WTC11 (cell line): ENCODE results near the gene ITGAX. TPM values are rescaled to one million over a fixed set of nuclear protein-coding genes. Genes with fewer than 3 reads are reported as not detected.

Source experiments
- ATAC-seq: fragments of 200-7000 bp; cut with Tn5 transposase; 2 replicates; pipeline ENCODE4 v1.10.0; 2021; ENCODE audit warnings: mild to moderate bottlenecking, moderate library complexity
- CTCF ChIA-PET: fragments of 300-600 bp; sonication (Branson Sonifier 250); formaldehyde crosslinking; loops from one replicate; lab custom pipeline; 2021; ENCODE audit warnings: antibody characterized with exemption; lab: Charles Lee
- POLR2A ChIA-PET: fragments of 350-600 bp; sonication (Branson Sonifier 250); formaldehyde crosslinking; loops from one replicate; lab custom pipeline; 2021; ENCODE audit warnings: antibody characterized with exemption; lab: Charles Lee
- DNase-seq: peaks from one replicate; pipeline ENCODE4 v3.0.0; 2021; ENCODE audit warnings: low spot score
- H3K27ac Mint-ChIP-seq: 2 replicates; pipeline ENCODE4 v1.8.0; 2021; ENCODE audit warnings: mixed read lengths
- H3K27me3 Mint-ChIP-seq: 2 replicates; pipeline ENCODE4 v1.8.0; 2021; ENCODE audit warnings: low read depth, mild to moderate bottlenecking, moderate library complexity, mixed read lengths
- H3K36me3 Mint-ChIP-seq: 2 replicates; pipeline ENCODE4 v1.8.0; 2021; ENCODE audit warnings: mixed read lengths
- H3K4me1 Mint-ChIP-seq: 2 replicates; pipeline ENCODE4 v1.8.0; 2022; ENCODE audit warnings: mixed read lengths
- H3K4me3 Mint-ChIP-seq: 2 replicates; pipeline ENCODE4 v1.8.0; 2021; ENCODE audit warnings: mild to moderate bottlenecking, moderate library complexity, mixed read lengths
- H3K9me3 Mint-ChIP-seq: 2 replicates; pipeline ENCODE4 v1.8.0; 2021; ENCODE audit warnings: mixed read lengths
- ATF1 ChIP-seq: sonication (generic); formaldehyde crosslinking; IDR thresholded peaks from 2 replicates; pipeline ENCODE4 v1.8.1; 2023; ENCODE audit warnings: mild to moderate bottlenecking, moderate library complexity, missing genetic modification reagents
- ATF3 ChIP-seq: sonication (generic); formaldehyde crosslinking; conservative IDR thresholded peaks from 2 replicates; pipeline ENCODE4 v1.8.1; 2022; ENCODE audit warnings: mild to moderate bottlenecking, missing genetic modification reagents
- CREB1 ChIP-seq: sonication (generic); formaldehyde crosslinking; IDR thresholded peaks from 2 replicates; pipeline ENCODE4 v1.8.0; 2023; ENCODE audit warnings: mild to moderate bottlenecking, missing genetic modification reagents
- CTCF ChIP-seq: fragments of 200-600 bp; IDR thresholded peaks from 2 replicates; pipeline ENCODE4 v1.8.0; 2022; ENCODE audit warnings: antibody characterized with exemption
- E2F4 ChIP-seq: sonication (generic); formaldehyde crosslinking; IDR thresholded peaks from 2 replicates; pipeline ENCODE4 v1.8.1; 2022; ENCODE audit warnings: low read depth, mild to moderate bottlenecking, moderate library complexity, missing genetic modification reagents, borderline replicate concordance
- FOXP1 ChIP-seq: sonication (generic); formaldehyde crosslinking; IDR thresholded peaks from 2 replicates; pipeline ENCODE4 v1.8.0; 2022; ENCODE audit warnings: missing genetic modification reagents, mild to moderate bottlenecking, moderate library complexity, borderline replicate concordance
- GTF2I ChIP-seq: fragments of 250-450 bp; sonication (Bioruptor Pico); conservative IDR thresholded peaks from 2 replicates; pipeline ENCODE4 v1.4.0; 2021; ENCODE audit warnings: mild to moderate bottlenecking
- HMGA2 ChIP-seq: fragments of 250-450 bp; sonication (Bioruptor Pico); IDR thresholded peaks from 2 replicates; pipeline ENCODE4 v1.4.0; 2021; ENCODE audit warnings: mild to moderate bottlenecking, moderate library complexity
- NFE2L1 ChIP-seq: sonication (generic); formaldehyde crosslinking; IDR thresholded peaks from 2 replicates; pipeline ENCODE4 v1.8.1; 2023; ENCODE audit warnings: missing genetic modification reagents
- SMAD3 ChIP-seq: sonication (generic); formaldehyde crosslinking; IDR thresholded peaks from 2 replicates; pipeline ENCODE4 v1.8.0; 2022; ENCODE audit warnings: missing genetic modification reagents, mild to moderate bottlenecking, borderline replicate concordance
- TEAD1 ChIP-seq: sonication (generic); formaldehyde crosslinking; IDR thresholded peaks from 2 replicates; pipeline ENCODE4 v1.8.0; 2022; ENCODE audit warnings: mild to moderate bottlenecking, missing genetic modification reagents
- TP53 ChIP-seq: sonication (generic); formaldehyde crosslinking; IDR thresholded peaks from 2 replicates; pipeline ENCODE4 v1.8.1; 2023; ENCODE audit warnings: mild to moderate bottlenecking, missing genetic modification reagents
- ZMAT4 ChIP-seq: fragments of 250-450 bp; sonication (Bioruptor Pico); IDR thresholded peaks from 2 replicates; pipeline ENCODE4 v1.9.0; 2021; ENCODE audit warnings: mild to moderate bottlenecking
- ZNF138 ChIP-seq: sonication (generic); formaldehyde crosslinking; conservative IDR thresholded peaks from 2 replicates; pipeline ENCODE4 v1.8.1; 2022; ENCODE audit warnings: mild to moderate bottlenecking, moderate library complexity, missing genetic modification reagents
- ZNF219 ChIP-seq: sonication (generic); formaldehyde crosslinking; IDR thresholded peaks from 2 replicates; pipeline ENCODE4 v1.8.0; 2023; ENCODE audit warnings: missing genetic modification reagents, mild to moderate bottlenecking, borderline replicate concordance
- ZNF263 ChIP-seq: sonication (generic); formaldehyde crosslinking; IDR thresholded peaks from 2 replicates; pipeline ENCODE4 v1.8.1; 2022; ENCODE audit warnings: low read depth, mild to moderate bottlenecking, moderate library complexity, missing genetic modification reagents
- ZNF317 ChIP-seq: sonication (generic); formaldehyde crosslinking; IDR thresholded peaks from 2 replicates; pipeline ENCODE4 v1.8.1; 2023; ENCODE audit warnings: low read depth, mild to moderate bottlenecking, moderate library complexity, missing genetic modification reagents, borderline replicate concordance
- ZNF396 ChIP-seq: fragments of 250-450 bp; sonication (Bioruptor Pico); IDR thresholded peaks from 2 replicates; pipeline ENCODE4 v1.8.0; 2021; ENCODE audit warnings: mild to moderate bottlenecking, moderate library complexity, borderline replicate concordance
- ZNF532 ChIP-seq: fragments of 250-450 bp; sonication (Bioruptor Pico); IDR thresholded peaks from 2 replicates; pipeline ENCODE4 v1.9.0; 2021; ENCODE audit warnings: mild to moderate bottlenecking, borderline replicate concordance
- total RNA-seq: library from RNA; stranded (reverse); gene quantifications from 3 replicates; pipeline ENCODE4 v1.2.3, GENCODE V29; 2021

ITGAX gene
- total RNA-seq, 1 experiment from 2014 or later = 0.33 TPM

GRCh38 chr16:31329671-31330552 is 25.1 kb upstream of the ITGAX start:
- H3K36me3 Mint-ChIP-seq = no peaks in the 10 kb centered on the region
- ATAC-seq (peak; percentile 34), DNase-seq (peak; percentile 21)
- peaks cover 53% of the 10 kb centered on the region for H3K27me3 Mint-ChIP-seq
- H3K27ac Mint-ChIP-seq = no peak overlapping the region
- POLR2A ChIA-PET = no interaction called here
- H3K4me3 Mint-ChIP-seq = peak overlapping the region; percentile 58
- TF ChIP-seq ZNF219 (CRISPR knock-in tag) (no peak), GTF2I (CRISPR knock-in tag) (no peak), HMGA2 (CRISPR knock-in tag) (no peak), ZMAT4 (no peak), ATF3 (CRISPR knock-in tag) (no peak), CTCF (no peak), ATF1 (CRISPR knock-in tag) (no peak)
- H3K4me1 Mint-ChIP-seq = peaks cover 26% of the 10 kb centered on the region
- H3K9me3 Mint-ChIP-seq = peaks cover 3% of the 10 kb centered on the region; the same call in 1 of the 2 replicates
- CTCF ChIA-PET = interaction anchor here (0.8 to 1.2 kb wide), 2 partner anchors 64 to 112 kb away, joined by 3 read pairs; no protein-coding TSS in a partner anchor

GRCh38 chr16:31330553-31330890 is 24.5 kb upstream of the ITGAX start:
- ATAC-seq (no peak), DNase-seq (no peak)
- ChIA-PET CTCF (interaction anchor here (1.2 kb wide), 1 partner anchor 113 kb away, joined by 3 read pairs; no protein-coding TSS in a partner anchor), POLR2A (no interaction called here)
- H3K4me1 Mint-ChIP-seq = peaks cover 26% of the 10 kb centered on the region
- H3K9me3 Mint-ChIP-seq = peaks cover 3% of the 10 kb centered on the region; the same call in 1 of the 2 replicates
- peak overlapping the region; percentile 58 for H3K4me3 Mint-ChIP-seq
- peaks cover 53% of the 10 kb centered on the region for H3K27me3 Mint-ChIP-seq
- TF ChIP-seq ZNF317 (CRISPR knock-in tag) (no peak), TP53 (no peak), GTF2I (CRISPR knock-in tag) (no peak), ZNF532 (no peak), SMAD3 (CRISPR knock-in tag) (no peak), ZNF263 (CRISPR knock-in tag) (no peak), ZNF396 (no peak), ZNF138 (CRISPR knock-in tag) (no peak), E2F4 (CRISPR knock-in tag) (no peak), TEAD1 (CRISPR knock-in tag) (no peak), CREB1 (CRISPR knock-in tag) (no peak), NFE2L1 (CRISPR knock-in tag) (no peak), FOXP1 (CRISPR knock-in tag) (no peak)
- TF ChIP-seq, all 79 proteins: peak for 0
- H3K36me3 Mint-ChIP-seq = no peaks in the 10 kb centered on the region
- H3K27ac Mint-ChIP-seq = no peak overlapping the region
